GM23338 (cell line): Measurements from ENCODE around the gene MYRF. TPM values are rescaled to one million over a fixed set of nuclear protein-coding genes. Genes with fewer than 3 reads are reported as not detected.

Source experiments
- ATAC-seq: fragments of 200-7000 bp; cut with Tn5 transposase; 3 replicates; pipeline ENCODE4 v1.9.1; 2020
- DNase-seq: peaks from one replicate; pipeline ENCODE4 v3.0.0-alpha.2; 2015; ENCODE audit warnings: low spot score
- H2AFZ ChIP-seq: fragments of 200-600 bp; sonication (generic); 2 replicates; pipeline ENCODE4 v1.8.0; 2016; ENCODE audit warnings: antibody characterized with exemption, mild to moderate bottlenecking, moderate library complexity
- H3F3A ChIP-seq: fragments of 200-600 bp; sonication (generic); replicated peaks from 2 replicates; pipeline ENCODE4 v1.8.0; 2017; ENCODE audit warnings: antibody characterized with exemption, mixed run types, low read depth
- H3K27ac ChIP-seq: fragments of 200-600 bp; sonication (generic); 2 replicates; pipeline ENCODE4 v1.6.1; 2016; ENCODE audit warnings: low read depth
- H3K27me3 ChIP-seq: fragments of 200-600 bp; sonication (generic); 2 replicates; pipeline ENCODE4 v1.8.0; 2016; ENCODE audit warnings: mild to moderate bottlenecking, mixed run types, moderate library complexity; ENCODE audit not compliant: insufficient read depth
- H3K36me3 ChIP-seq: fragments of 200-600 bp; sonication (generic); 2 replicates; pipeline ENCODE4 v1.8.0; 2016; ENCODE audit warnings: mild to moderate bottlenecking; ENCODE audit not compliant: insufficient read depth
- H3K4me1 ChIP-seq: fragments of 200-600 bp; sonication (generic); 2 replicates; pipeline ENCODE4 v1.8.0; 2016; ENCODE audit warnings: mild to moderate bottlenecking, moderate library complexity; ENCODE audit not compliant: insufficient read depth
- H3K4me2 ChIP-seq: fragments of 200-600 bp; sonication (generic); 2 replicates; pipeline ENCODE4 v1.7.1; 2017; ENCODE audit warnings: mixed run types
- H3K4me3 ChIP-seq: fragments of 200-600 bp; sonication (generic); 2 replicates; pipeline ENCODE4 v1.6.1; 2016; ENCODE audit warnings: mixed run types
- H3K79me2 ChIP-seq: fragments of 200-600 bp; sonication (generic); replicated peaks from 2 replicates; pipeline ENCODE4 v1.8.0; 2017; ENCODE audit warnings: mild to moderate bottlenecking; ENCODE audit not compliant: insufficient read depth
- H3K9me2 ChIP-seq: fragments of 200-600 bp; sonication (generic); 2 replicates; pipeline ENCODE4 v1.8.0; 2017; ENCODE audit not compliant: insufficient read depth
- H4K20me1 ChIP-seq: fragments of 200-600 bp; sonication (generic); replicated peaks from 2 replicates; pipeline ENCODE4 v1.8.0; 2017; ENCODE audit warnings: mild to moderate bottlenecking; ENCODE audit not compliant: insufficient read depth
- H3K27ac Mint-ChIP-seq: 2 replicates; pipeline ENCODE4 v1.8.0; 2020; ENCODE audit warnings: inconsistent platforms, mild to moderate bottlenecking, moderate library complexity, mixed read lengths
- H3K27me3 Mint-ChIP-seq: 3 replicates; pipeline ENCODE4 v1.8.0; 2022; ENCODE audit warnings: low read depth, mild to moderate bottlenecking, moderate library complexity, mixed read lengths, inconsistent platforms; ENCODE audit not compliant: insufficient read depth, poor library complexity
- H3K36me3 Mint-ChIP-seq: 3 replicates; pipeline ENCODE4 v1.8.0; 2021; ENCODE audit warnings: low read depth, mild to moderate bottlenecking, inconsistent platforms, moderate library complexity, mixed read lengths
- H3K4me1 Mint-ChIP-seq: 3 replicates; pipeline ENCODE4 v1.8.0; 2020; ENCODE audit warnings: mild to moderate bottlenecking, inconsistent platforms, mixed read lengths
- H3K4me3 Mint-ChIP-seq: 3 replicates; pipeline ENCODE4 v1.8.0; 2021; ENCODE audit warnings: moderate library complexity, mild to moderate bottlenecking, inconsistent platforms, mixed read lengths
- H3K9me3 Mint-ChIP-seq: 3 replicates; pipeline ENCODE4 v1.8.0; 2020; ENCODE audit warnings: moderate library complexity, mild to moderate bottlenecking, inconsistent platforms, mixed read lengths
- CREB1 ChIP-seq: fragments of 250-450 bp; sonication (Bioruptor Pico); IDR thresholded peaks from 2 replicates; pipeline ENCODE4 v1.5.0; 2020; ENCODE audit warnings: low read depth, mild to moderate bottlenecking, moderate library complexity
- CTCF ChIP-seq, 2 experiments: fragments of 200-600 bp in 1 of 2; sonication (generic) in 1 of 2; conservative IDR thresholded peaks; 2 replicates each; pipeline versions ENCODE4 v1.5.1 to v1.6.1; 2016 to 2017; ENCODE audit warnings: antibody characterized with exemption in 2 of 2, low read depth in 2 of 2, mild to moderate bottlenecking in 2 of 2, moderate library complexity in 1 of 2
- EZH2 ChIP-seq: fragments of 200-600 bp; sonication (generic); IDR thresholded peaks from one replicate; pipeline ENCODE4 v1.8.0; 2017; ENCODE audit warnings: antibody characterized with exemption, mild to moderate bottlenecking, low read depth; ENCODE audit not compliant: unreplicated experiment
- JUNB ChIP-seq: IDR thresholded peaks from one replicate; pipeline ENCODE4 v1.6.1; 2016; ENCODE audit warnings: antibody characterized with exemption; ENCODE audit not compliant: unreplicated experiment
- POLR2AphosphoS5 ChIP-seq: IDR thresholded peaks from 2 replicates; pipeline ENCODE4 v1.6.1; 2016; ENCODE audit warnings: antibody characterized with exemption, low read depth
- STAT1 ChIP-seq: IDR thresholded peaks from one replicate; pipeline ENCODE4 v1.6.1; 2016; ENCODE audit warnings: antibody characterized with exemption; ENCODE audit not compliant: unreplicated experiment
- ZNF114 ChIP-seq: fragments of 250-450 bp; sonication (Bioruptor Pico); IDR thresholded peaks from 2 replicates; pipeline ENCODE4 v1.5.0; 2020; ENCODE audit warnings: mild to moderate bottlenecking, moderate library complexity
- ZNF331 ChIP-seq: fragments of 250-450 bp; sonication (Bioruptor Pico); IDR thresholded peaks from 2 replicates; pipeline ENCODE4 v1.5.0; 2020; ENCODE audit warnings: low read depth, mild to moderate bottlenecking, moderate library complexity
- microRNA counts: library from miRNA; unstranded; fragments of <30 nt; microRNA quantifications from one replicate; lab custom pipeline; 2017
- polyA plus RNA-seq: library from polyadenylated mRNA; unstranded; fragments of >200 nt; fragmentation: Nextera tagmentation; extraction: Ambion mirVana; gene quantifications from 2 replicates; pipeline ENCODE4 v1.2.1, GENCODE V29; 2016
- total RNA-seq: library from RNA; depleted of rRNA; stranded (reverse); fragments of >200 nt; shearing (Covaris generic); gene quantifications from 2 replicates; pipeline ENCODE4 v1.2.3, GENCODE V29; 2014; rRNA removed

MYRF gene
- total and polyA plus RNA-seq, 2 experiments from 2014 or later, result 1.9 to 5.5 TPM

GRCh38 chr11:61837411-61838005 lies 85.1 kb downstream of the MYRF start:
- Mint-ChIP-seq H3K9me3 (no peaks in the 10 kb centered on the region), H3K4me1 (peaks cover 39% of the 10 kb centered on the region), H3K27ac (no peak overlapping the region; the same call in 1 of the 2 replicates), H3K27me3 (peaks cover 16% of the 10 kb centered on the region), H3K36me3 (peaks cover 69% of the 10 kb centered on the region), H3K4me3 (no peak overlapping the region)
- H3K79me2 ChIP-seq, result peaks cover 67% of the 10 kb centered on the region
- H4K20me1 ChIP-seq, result peaks cover 48% of the 10 kb centered on the region
- H3K4me2 ChIP-seq, result no peak overlapping the region
- no peak for TF ChIP-seq STAT1
- no peak for TF ChIP-seq JUNB
- TF ChIP-seq EZH2, result no peak
- TF ChIP-seq POLR2AphosphoS5, result no peak
- TF ChIP-seq ZNF331 (CRISPR knock-in tag), result no peak
- TF ChIP-seq ZNF114, result no peak
- no peak for TF ChIP-seq CTCF (conservative IDR thresholded peaks at IDR 0.05; ENCODE audit: low read depth in 2 of 2)
- no peak for TF ChIP-seq CREB1
- H3K4me3 ChIP-seq, result no peak overlapping the region
- H3K9me2 ChIP-seq, result no peaks in the 10 kb centered on the region
- H3K27me3 ChIP-seq, result no peaks in the 10 kb centered on the region
- no peak for DNase-seq
- no peak overlapping the region for H2AFZ ChIP-seq
- H3K36me3 ChIP-seq, result peaks cover 43% of the 10 kb centered on the region
- peak overlapping the region; percentile 45; the same call in 1 of the 2 replicates for H3K27ac ChIP-seq
- H3F3A ChIP-seq, result peaks cover 33% of the 10 kb centered on the region
- no peak for ATAC-seq
- peaks cover 34% of the 10 kb centered on the region for H3K4me1 ChIP-seq

MicroRNAs within 50 kb of the gene (microRNA counts, 767-probe panel; counts per million panel counts)
- microRNA hsa-miR-1908 (lab: Ali Mortazavi, UCI) (not detected), microRNA hsa-miR-611 (lab: Ali Mortazavi, UCI) (not detected)

Other genes starting within 250 kb of the MYRF start
- gene LRRC10B, start 243.9 kb upstream of the MYRF start, total RNA-seq, result 0.08 and 1.6 TPM in 2 replicates
- 0.35 and 0.47 TPM in 2 replicates for gene LRRC10B, start 243.9 kb upstream of the MYRF start, polyA plus RNA-seq
- gene SYT7, start 171.6 kb upstream of the MYRF start, total RNA-seq, result 7.0 and 10.3 TPM in 2 replicates
- gene SYT7, start 171.6 kb upstream of the MYRF start, polyA plus RNA-seq, result 1.6 and 1.8 TPM in 2 replicates
- 1.3 and 2.5 TPM in 2 replicates for gene DAGLA, start 72.2 kb upstream of the MYRF start, total RNA-seq
- gene DAGLA, start 72.2 kb upstream of the MYRF start, polyA plus RNA-seq, result 0.52 and 0.55 TPM in 2 replicates
- 71.3 and 73.3 TPM in 2 replicates for gene TMEM258, start 40.0 kb downstream of the MYRF start, total RNA-seq
- gene TMEM258, start 40.0 kb downstream of the MYRF start, polyA plus RNA-seq, result 519 and 553 TPM in 2 replicates
- 89.0 and 96.3 TPM in 2 replicates for gene FEN1, start 40.3 kb downstream of the MYRF start, total RNA-seq
- gene FEN1, start 40.3 kb downstream of the MYRF start, polyA plus RNA-seq, result 78.8 and 85.1 TPM in 2 replicates
- gene FADS1, start 64.4 kb downstream of the MYRF start, total RNA-seq, result 103 and 119 TPM in 2 replicates
- gene FADS1, start 64.4 kb downstream of the MYRF start, polyA plus RNA-seq, result 67.6 and 74.9 TPM in 2 replicates
- gene FADS2, start 75.7 kb downstream of the MYRF start, total RNA-seq, result 354 and 392 TPM in 2 replicates
- gene FADS2, start 75.7 kb downstream of the MYRF start, polyA plus RNA-seq, result 124 and 126 TPM in 2 replicates
- gene FADS3, start 138.9 kb downstream of the MYRF start, total RNA-seq, result 73.5 and 91.4 TPM in 2 replicates
- 44.4 and 44.6 TPM in 2 replicates for gene FADS3, start 138.9 kb downstream of the MYRF start, polyA plus RNA-seq
- gene RAB3IL1, start 164.9 kb downstream of the MYRF start, total RNA-seq, result 2.7 and 4.0 TPM in 2 replicates
- gene RAB3IL1, start 164.9 kb downstream of the MYRF start, polyA plus RNA-seq, result 3.4 and 3.9 TPM in 2 replicates
- 0.35 and 0.89 TPM in 2 replicates for gene BEST1, start 197.7 kb downstream of the MYRF start, total RNA-seq
- 0.44 and 0.75 TPM in 2 replicates for gene BEST1, start 197.7 kb downstream of the MYRF start, polyA plus RNA-seq
- 718 and 839 TPM in 2 replicates for gene FTH1, start 215.0 kb downstream of the MYRF start, total RNA-seq
- 2,531 and 2,750 TPM in 2 replicates for gene FTH1, start 215.0 kb downstream of the MYRF start, polyA plus RNA-seq